Measurements from ENCODE around the gene RPUSD4.

DNA sequence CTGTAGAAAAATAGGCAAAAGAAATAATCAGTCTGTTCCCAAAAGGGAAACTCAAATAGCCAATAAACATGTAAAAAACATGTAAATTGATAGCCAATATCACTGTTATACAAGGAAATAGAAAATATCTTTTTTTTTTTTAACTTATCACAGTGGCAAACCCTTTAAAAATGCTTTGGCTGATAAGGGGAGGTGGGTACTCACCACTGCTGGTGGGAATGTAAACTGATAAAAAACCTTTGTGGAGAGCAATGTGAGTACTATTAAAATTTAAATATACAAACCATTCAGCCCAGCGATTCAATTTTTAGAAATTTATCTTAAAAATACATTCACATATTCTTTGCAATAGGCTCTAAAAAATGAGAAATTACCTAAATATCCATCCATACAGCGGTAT lies 3.6 kb downstream of the RPUSD4 start:
- TF ChIP-seq, protein P1, sequence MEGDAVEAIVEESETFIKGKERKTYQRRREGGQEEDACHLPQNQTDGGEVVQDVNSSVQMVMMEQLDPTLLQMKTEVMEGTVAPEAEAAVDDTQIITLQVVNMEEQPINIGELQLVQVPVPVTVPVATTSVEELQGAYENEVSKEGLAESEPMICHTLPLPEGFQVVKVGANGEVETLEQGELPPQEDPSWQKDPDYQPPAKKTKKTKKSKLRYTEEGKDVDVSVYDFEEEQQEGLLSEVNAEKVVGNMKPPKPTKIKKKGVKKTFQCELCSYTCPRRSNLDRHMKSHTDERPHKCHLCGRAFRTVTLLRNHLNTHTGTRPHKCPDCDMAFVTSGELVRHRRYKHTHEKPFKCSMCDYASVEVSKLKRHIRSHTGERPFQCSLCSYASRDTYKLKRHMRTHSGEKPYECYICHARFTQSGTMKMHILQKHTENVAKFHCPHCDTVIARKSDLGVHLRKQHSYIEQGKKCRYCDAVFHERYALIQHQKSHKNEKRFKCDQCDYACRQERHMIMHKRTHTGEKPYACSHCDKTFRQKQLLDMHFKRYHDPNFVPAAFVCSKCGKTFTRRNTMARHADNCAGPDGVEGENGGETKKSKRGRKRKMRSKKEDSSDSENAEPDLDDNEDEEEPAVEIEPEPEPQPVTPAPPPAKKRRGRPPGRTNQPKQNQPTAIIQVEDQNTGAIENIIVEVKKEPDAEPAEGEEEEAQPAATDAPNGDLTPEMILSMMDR (IDR thresholded peaks at IDR 0.05) = no peak
- TF ChIP-seq POLR2AphosphoS5 (IDR thresholded peaks at IDR 0.05) = no peak
- no peak for TF ChIP-seq EP300 (IDR thresholded peaks at IDR 0.05; ENCODE audit: low read depth)

Data from transverse colon (tissue), 4 donors.